22Rv1 (cell line): ENCODE data around the gene IL23R.

Experiments
- H3K27ac ChIP-seq: fragments of 450-650 bp; 2 replicates; pipeline ENCODE4 v1.5.1; 2017
- ZFX ChIP-seq: fragments of 450-650 bp; IDR thresholded peaks from 2 replicates; pipeline ENCODE4 v1.6.1; 2017; ENCODE audit warnings: antibody characterized with exemption, borderline replicate concordance
- TF ChIP-seq, protein P1 (sequence below): fragments of 450-650 bp; IDR thresholded peaks from 2 replicates; pipeline ENCODE4 v1.5.1; 2017; ENCODE audit warnings: mild to moderate bottlenecking

Gene IL23R

DNA sequence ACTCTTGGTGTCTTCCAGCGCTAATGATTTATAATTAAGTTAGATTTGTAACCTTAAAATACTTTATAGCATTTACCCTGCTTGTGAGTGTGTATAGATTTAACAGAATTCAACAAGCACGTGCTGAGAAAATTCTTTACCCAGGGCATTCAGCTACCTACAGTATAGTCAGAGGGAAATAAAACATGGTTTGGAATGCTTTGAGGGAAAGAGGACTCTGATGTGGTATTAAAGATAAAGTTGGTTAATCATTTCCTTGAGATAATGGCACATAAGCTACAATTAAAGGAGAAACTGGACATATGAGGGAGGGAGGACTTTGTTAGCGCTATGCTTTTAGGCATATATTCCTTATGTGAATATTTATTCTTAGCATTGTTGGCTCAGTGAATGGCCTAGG lies 115.0 kb downstream of the IL23R start:
- H3K27ac ChIP-seq: no peak overlapping the region
- TF ChIP-seq, protein P1, sequence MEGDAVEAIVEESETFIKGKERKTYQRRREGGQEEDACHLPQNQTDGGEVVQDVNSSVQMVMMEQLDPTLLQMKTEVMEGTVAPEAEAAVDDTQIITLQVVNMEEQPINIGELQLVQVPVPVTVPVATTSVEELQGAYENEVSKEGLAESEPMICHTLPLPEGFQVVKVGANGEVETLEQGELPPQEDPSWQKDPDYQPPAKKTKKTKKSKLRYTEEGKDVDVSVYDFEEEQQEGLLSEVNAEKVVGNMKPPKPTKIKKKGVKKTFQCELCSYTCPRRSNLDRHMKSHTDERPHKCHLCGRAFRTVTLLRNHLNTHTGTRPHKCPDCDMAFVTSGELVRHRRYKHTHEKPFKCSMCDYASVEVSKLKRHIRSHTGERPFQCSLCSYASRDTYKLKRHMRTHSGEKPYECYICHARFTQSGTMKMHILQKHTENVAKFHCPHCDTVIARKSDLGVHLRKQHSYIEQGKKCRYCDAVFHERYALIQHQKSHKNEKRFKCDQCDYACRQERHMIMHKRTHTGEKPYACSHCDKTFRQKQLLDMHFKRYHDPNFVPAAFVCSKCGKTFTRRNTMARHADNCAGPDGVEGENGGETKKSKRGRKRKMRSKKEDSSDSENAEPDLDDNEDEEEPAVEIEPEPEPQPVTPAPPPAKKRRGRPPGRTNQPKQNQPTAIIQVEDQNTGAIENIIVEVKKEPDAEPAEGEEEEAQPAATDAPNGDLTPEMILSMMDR: no peak
- TF ChIP-seq ZFX: no peak

DNA sequence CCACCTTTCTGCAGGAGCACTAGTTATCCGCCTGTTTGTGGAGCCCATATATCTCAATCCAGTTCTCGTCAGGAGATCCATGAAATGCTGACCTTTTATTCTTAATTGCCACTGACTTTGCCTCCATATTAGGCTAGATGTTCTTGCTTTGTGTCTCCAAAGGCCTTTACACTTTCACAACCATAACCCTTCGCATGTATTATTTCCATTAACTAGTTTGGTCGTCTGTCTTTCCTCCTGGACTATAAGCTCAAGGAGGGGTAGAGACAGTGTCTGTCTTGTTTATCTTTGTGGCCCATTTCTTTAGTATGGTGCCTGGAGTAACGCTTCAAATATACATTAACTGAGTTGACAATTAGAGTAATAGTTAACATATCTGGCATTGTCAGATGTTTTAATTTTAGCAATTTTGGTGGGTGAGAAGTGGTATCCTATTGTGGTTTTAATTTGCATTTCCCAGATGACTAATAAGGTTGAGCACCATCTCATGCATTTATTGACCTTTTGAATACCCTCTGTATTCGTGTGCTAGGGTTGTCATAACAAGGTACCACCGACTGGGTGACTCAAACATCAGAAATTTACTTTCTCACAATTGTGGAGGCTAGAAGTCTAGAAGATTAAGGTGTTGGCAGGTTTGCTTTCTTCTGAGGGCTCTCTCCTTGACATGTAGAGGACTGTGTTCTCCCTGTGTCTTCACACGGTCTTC lies 119.7 kb downstream of the IL23R start:
- TF ChIP-seq, protein P1: no peak
- no peak for TF ChIP-seq ZFX
- no peak overlapping the region for H3K27ac ChIP-seq

DNA sequence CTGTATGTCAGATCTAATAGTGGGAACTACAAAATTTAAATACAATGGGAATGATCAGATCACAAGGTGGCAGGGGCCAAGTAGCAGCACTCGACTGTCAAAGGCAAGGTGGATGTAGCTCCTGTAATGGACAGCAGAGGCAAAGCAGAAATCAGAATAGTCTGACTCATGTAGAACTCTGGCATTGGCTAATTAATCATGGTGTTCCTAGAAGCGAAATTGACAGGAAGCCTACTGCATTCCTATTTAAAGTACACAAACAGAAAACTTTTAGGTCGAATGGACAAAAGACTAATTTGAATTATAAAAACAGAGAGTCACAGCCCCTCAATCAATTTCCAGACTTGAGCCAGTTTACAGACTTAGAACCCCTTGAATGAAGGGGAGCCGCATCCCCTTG lies 124.0 kb downstream of the IL23R start:
- no peak overlapping the region for H3K27ac ChIP-seq
- TF ChIP-seq, protein P1: no peak
- TF ChIP-seq ZFX: no peak

DNA sequence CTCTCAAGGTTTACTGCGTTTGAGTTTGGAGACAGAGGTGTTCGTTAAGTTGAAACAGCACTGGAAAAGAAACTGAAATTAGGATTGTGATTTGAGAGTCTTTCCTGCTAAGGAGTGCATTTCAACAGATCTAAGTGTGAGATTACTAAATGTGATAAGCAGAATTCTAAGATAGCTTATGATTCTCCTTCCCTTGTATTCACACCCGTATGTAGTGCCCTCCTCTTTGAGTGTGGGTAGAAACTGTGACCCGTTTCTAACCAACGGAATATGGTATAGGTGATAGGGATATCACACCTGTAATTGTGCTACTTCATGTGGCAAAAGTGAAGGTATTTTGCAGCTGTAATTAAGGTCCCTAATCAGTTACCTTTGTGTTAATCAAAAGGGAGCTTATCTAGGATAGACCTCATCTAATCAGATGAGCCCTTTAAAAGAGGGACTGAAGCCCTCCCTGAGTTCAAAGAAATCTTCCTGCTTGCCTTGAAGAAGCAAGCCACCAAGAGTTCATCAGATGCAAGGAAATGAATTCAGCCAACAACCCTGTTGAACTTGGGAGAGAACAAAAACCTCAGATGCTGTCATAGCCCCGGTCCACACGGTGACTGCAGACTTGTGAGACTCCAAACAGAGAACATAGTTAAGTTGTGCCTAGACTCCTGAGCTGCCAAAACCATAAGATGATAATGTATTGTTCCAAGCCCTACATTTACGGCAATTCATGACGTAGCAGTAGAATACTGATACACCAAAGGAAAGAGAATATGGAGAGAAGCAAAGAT lies 128.8 kb downstream of the IL23R start:
- no peak for TF ChIP-seq ZFX
- TF ChIP-seq, protein P1: no peak
- no peak overlapping the region for H3K27ac ChIP-seq

DNA sequence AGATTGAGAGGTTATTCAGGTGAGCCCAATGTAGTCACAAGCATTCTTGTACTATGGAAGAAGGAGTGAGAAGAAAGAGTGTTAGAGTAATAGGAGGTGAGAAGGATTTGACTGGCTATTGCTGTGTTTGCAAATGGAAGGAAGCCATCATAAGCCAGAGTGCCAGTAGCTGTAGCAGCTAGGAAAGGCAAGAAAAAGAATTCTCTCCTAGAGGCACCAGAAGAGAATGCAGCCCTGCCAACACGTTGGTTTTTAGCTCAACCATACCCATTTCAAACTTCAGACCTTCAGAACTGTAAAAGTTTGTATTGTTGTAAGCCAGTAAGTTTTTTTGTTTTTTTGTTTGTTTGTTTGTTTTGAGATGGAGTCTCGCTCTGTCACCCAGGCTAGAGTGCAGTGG lies 132.5 kb downstream of the IL23R start:
- TF ChIP-seq, protein P1: no peak
- TF ChIP-seq ZFX: no peak

DNA sequence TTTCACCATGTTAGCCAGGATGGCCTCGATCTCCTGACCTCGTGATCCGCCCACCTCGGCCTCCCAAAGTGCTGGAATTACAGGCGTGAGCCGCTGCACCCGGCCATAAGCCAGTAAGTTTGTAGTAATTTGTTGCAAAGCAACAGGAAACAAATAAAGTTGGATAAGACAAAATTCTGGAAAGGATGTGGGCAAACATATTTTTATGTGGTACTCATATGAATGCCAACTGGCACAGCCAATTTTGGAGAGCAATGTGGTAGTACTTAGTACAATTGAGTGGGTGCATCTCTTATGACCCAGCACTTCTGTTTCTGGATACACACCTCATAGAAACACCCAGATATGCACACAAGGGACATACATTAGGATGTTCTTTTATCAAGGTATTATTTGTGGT lies 133.0 kb downstream of the IL23R start:
- TF ChIP-seq, protein P1: no peak
- no peak for TF ChIP-seq ZFX
- no peak overlapping the region for H3K27ac ChIP-seq

More for the DNA sequence above, 132.5 kb downstream of the IL23R start:
- no peak overlapping the region for H3K27ac ChIP-seq

DNA sequence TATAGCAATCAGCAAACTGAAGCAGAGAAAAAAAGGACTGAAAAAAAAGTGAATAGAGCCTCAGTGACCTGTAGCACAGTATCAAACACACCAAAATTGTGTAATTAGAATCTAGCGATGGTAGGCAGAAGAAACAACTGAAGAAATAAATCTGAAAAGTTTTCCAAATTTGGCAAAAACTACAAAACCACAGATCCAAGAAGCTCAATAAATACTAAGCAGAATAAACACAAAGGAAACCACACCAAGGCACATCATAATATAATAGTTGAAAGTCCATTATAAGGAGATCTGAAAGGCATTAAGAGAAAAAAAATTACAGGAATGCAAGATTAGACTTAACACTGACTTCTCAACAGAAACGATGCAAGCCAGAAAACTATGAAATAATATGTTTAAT lies 134.3 kb downstream of the IL23R start:
- no peak overlapping the region for H3K27ac ChIP-seq
- TF ChIP-seq ZFX: no peak
- TF ChIP-seq, protein P1: no peak
